PC-9 (cell line): ENCODE results near the gene KRTAP4-7.

Source experiments
- EZH2 ChIP-seq: fragments of 200-600 bp; sonication (generic); IDR thresholded peaks from 2 replicates; pipeline ENCODE4 v1.8.0; 2017; ENCODE audit warnings: antibody characterized with exemption, low read depth
- TF ChIP-seq, protein P1 (sequence below): fragments of 200-600 bp; sonication (generic); conservative IDR thresholded peaks from 2 replicates; pipeline ENCODE4 v1.6.1; 2017; ENCODE audit warnings: mixed run types, antibody characterized with exemption, mild to moderate bottlenecking, moderate library complexity

DNA sequence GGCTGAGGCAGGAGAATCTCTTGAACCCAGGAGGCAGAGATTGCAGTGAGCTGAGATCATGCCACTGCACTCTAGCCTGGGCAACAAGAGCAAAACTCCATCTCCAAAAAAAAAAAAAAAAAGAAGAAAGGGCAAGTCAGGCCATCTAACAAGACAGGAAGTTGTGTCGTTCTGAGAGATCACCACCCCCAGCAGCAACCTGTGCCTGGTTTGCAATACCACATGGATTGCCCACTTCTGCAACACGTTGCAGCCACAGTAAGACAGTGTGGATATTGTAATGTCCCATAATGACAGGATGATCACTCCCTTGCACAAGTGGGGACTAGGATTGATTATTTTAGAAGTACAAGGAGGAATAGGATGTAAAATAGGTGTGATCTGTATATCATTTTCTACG lies 14.9 kb upstream of the KRTAP4-7 start:
- TF ChIP-seq, protein P1, sequence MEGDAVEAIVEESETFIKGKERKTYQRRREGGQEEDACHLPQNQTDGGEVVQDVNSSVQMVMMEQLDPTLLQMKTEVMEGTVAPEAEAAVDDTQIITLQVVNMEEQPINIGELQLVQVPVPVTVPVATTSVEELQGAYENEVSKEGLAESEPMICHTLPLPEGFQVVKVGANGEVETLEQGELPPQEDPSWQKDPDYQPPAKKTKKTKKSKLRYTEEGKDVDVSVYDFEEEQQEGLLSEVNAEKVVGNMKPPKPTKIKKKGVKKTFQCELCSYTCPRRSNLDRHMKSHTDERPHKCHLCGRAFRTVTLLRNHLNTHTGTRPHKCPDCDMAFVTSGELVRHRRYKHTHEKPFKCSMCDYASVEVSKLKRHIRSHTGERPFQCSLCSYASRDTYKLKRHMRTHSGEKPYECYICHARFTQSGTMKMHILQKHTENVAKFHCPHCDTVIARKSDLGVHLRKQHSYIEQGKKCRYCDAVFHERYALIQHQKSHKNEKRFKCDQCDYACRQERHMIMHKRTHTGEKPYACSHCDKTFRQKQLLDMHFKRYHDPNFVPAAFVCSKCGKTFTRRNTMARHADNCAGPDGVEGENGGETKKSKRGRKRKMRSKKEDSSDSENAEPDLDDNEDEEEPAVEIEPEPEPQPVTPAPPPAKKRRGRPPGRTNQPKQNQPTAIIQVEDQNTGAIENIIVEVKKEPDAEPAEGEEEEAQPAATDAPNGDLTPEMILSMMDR, result no peak
- TF ChIP-seq EZH2, result no peak
